ENCODE results near the gene P3H1. TPM values are rescaled to one million over a fixed set of nuclear protein-coding genes. Genes with fewer than 3 reads are reported as not detected.
A peak's percentile ranks its signal among the peaks of the same experiment; 100 is the strongest.

The P3H1 gene
- total RNA-seq, 6 donors from 2014 or later = 21.0 to 58.7 (median 35.3) TPM

- Histone ChIP-seq H3K27me3 (no peaks in the 10 kb centered on the region), H3K36me3 (peaks cover 10 to 31% (median 17%) of the 10 kb centered on the region in 4 donors), H3K4me3 (no peak overlapping the region), H3K9me3 (no peaks in the 10 kb centered on the region), H3K27ac (no peak overlapping the region), H3K4me1 (no peaks in the 10 kb centered on the region)
- DNase-seq (no peak), ATAC-seq (ENCODE audit: low FRiP score in 2 of 2) (no peak)
- no peak for TF ChIP-seq POLR2AphosphoS5 (IDR thresholded peaks at IDR 0.05)
- WGBS, 2 donors = 75 to 87% methylated on average over 21 of the region's 21 CpGs
Observed at GRCh38 chr1:42743317-42744147, 23.3 kb downstream of the P3H1 start.

- H3K4me3 ChIP-seq = no peak overlapping the region
- ATAC-seq (ENCODE audit: low FRiP score in 2 of 2) = no peak
- no peak for DNase-seq
- peaks cover 10 to 23% (median 15%) of the 10 kb centered on the region in 4 donors for H3K36me3 ChIP-seq
- WGBS, 2 donors = 82 to 88% methylated on average over 9 of the region's 9 CpGs
- no peak overlapping the region for H3K27ac ChIP-seq
- no peaks in the 10 kb centered on the region for H3K9me3 ChIP-seq
- no peaks in the 10 kb centered on the region for H3K27me3 ChIP-seq
- H3K4me1 ChIP-seq = no peaks in the 10 kb centered on the region
- no peak for TF ChIP-seq POLR2AphosphoS5 (IDR thresholded peaks at IDR 0.05)
- TF ChIP-seq CTCF (IDR thresholded peaks at IDR 0.05) = no peak
- no peak for TF ChIP-seq EP300 (IDR thresholded peaks at IDR 0.05)
- TF ChIP-seq POLR2A (IDR thresholded peaks at IDR 0.05) = no peak
Observed at GRCh38 chr1:42742617-42743316, 24.1 kb downstream of the P3H1 start.

- Histone ChIP-seq H3K9me3 (no peaks in the 10 kb centered on the region), H3K36me3 (peaks cover 10 to 17% (median 12%) of the 10 kb centered on the region in 4 donors), H3K4me1 (no peaks in the 10 kb centered on the region), H3K27me3 (no peaks in the 10 kb centered on the region), H3K4me3 (no peak overlapping the region), H3K27ac (no peak overlapping the region)
- TF ChIP-seq EP300 (IDR thresholded peaks at IDR 0.05) (no peak), CTCF (IDR thresholded peaks at IDR 0.05) (no peak), POLR2AphosphoS5 (IDR thresholded peaks at IDR 0.05) (no peak), POLR2A (IDR thresholded peaks at IDR 0.05) (no peak)
- DNase-seq (no peak), ATAC-seq (ENCODE audit: low FRiP score in 2 of 2) (no peak)
- 86 to 95% methylated on average over 8 of the region's 8 CpGs for WGBS, 2 donors
Observed at GRCh38 chr1:42742141-42742540, 24.7 kb downstream of the P3H1 start.

GRCh38 chr1:42741706-42742105 lies 25.1 kb downstream of the P3H1 start:
- H3K4me1 ChIP-seq = no peaks in the 10 kb centered on the region
- H3K4me3 ChIP-seq = no peak overlapping the region
- WGBS, 2 donors = 76 to 81% methylated on average over 3 to 4 of the region's 4 CpGs
- no peak overlapping the region for H3K27ac ChIP-seq
- no peak for ATAC-seq (ENCODE audit: low FRiP score in 2 of 2)
- TF ChIP-seq CTCF (IDR thresholded peaks at IDR 0.05) (no peak), POLR2AphosphoS5 (IDR thresholded peaks at IDR 0.05) (no peak), POLR2A (IDR thresholded peaks at IDR 0.05) (no peak), EP300 (IDR thresholded peaks at IDR 0.05) (no peak)
- no peaks in the 10 kb centered on the region for H3K27me3 ChIP-seq
- peaks cover 7 to 12% (median 10%) of the 10 kb centered on the region in 4 donors for H3K36me3 ChIP-seq
- no peak for DNase-seq
- H3K9me3 ChIP-seq = no peaks in the 10 kb centered on the region

GRCh38 chr1:42740851-42741580 lies 25.8 kb downstream of the P3H1 start:
- no peak for ATAC-seq (ENCODE audit: low FRiP score in 2 of 2)
- peaks cover 0 to 5% (median 3%) of the 10 kb centered on the region in 4 donors for H3K36me3 ChIP-seq
- H3K4me1 ChIP-seq = no peaks in the 10 kb centered on the region
- H3K4me3 ChIP-seq = no peak overlapping the region
- H3K27ac ChIP-seq = no peak overlapping the region
- H3K9me3 ChIP-seq = no peaks in the 10 kb centered on the region
- WGBS, 2 donors = 67 to 80% methylated on average over 7 to 19 of the region's 19 CpGs
- no peaks in the 10 kb centered on the region for H3K27me3 ChIP-seq
- TF ChIP-seq POLR2A (IDR thresholded peaks at IDR 0.05) = no peak
- TF ChIP-seq EP300 (IDR thresholded peaks at IDR 0.05) = no peak
- no peak for TF ChIP-seq CTCF (IDR thresholded peaks at IDR 0.05)
- TF ChIP-seq POLR2AphosphoS5 (IDR thresholded peaks at IDR 0.05) = no peak
- DNase-seq = peak in 1 of 2 donors; percentile 70

Data from upper lobe of left lung (tissue), 6 donors.